HepG2 (cell line): ENCODE measurements around the gene LRRC45. TPM values are rescaled to one million over a fixed set of nuclear protein-coding genes. Genes with fewer than 3 reads are reported as not detected.

ENCODE experiments used
- ATF7-NPFF ChIP-seq: sonication (generic); formaldehyde crosslinking; IDR thresholded peaks from 2 replicates; pipeline ENCODE4 v1.8.1; 2023; ENCODE audit warnings: mild to moderate bottlenecking, low read depth, missing genetic modification reagents, moderate library complexity
- EZH2 ChIP-seq: conservative IDR thresholded peaks from 2 replicates; pipeline ENCODE4 v1.6.1; 2012; ENCODE audit warnings: mild to moderate bottlenecking, low read depth, low read length, moderate library complexity
- FOXJ3 ChIP-seq: sonication (generic); formaldehyde crosslinking; IDR thresholded peaks from 2 replicates; pipeline ENCODE4 v1.4.0; 2020; ENCODE audit warnings: missing genetic modification reagents, mild to moderate bottlenecking, borderline replicate concordance
- KDM3A ChIP-seq: IDR thresholded peaks from 2 replicates; pipeline ENCODE4 v1.6.1; 2018; ENCODE audit warnings: low read depth, missing compliant biosample characterization
- KLF16 ChIP-seq, 2 experiments: sonication (generic) in 1 of 2; formaldehyde crosslinking in 1 of 2; IDR thresholded peaks; 2 replicates each; pipeline versions ENCODE4 v1.6.1 to v1.8.0; 2016 to 2023; ENCODE audit warnings: missing genetic modification reagents in 2 of 2, missing compliant biosample characterization in 1 of 2
- REXO4 ChIP-seq: sonication (generic); formaldehyde crosslinking; IDR thresholded peaks from 2 replicates; pipeline ENCODE4 v1.8.0; 2022; ENCODE audit warnings: missing genetic modification reagents, mild to moderate bottlenecking, borderline replicate concordance
- THYN1 ChIP-seq: sonication (generic); formaldehyde crosslinking; IDR thresholded peaks from 2 replicates; pipeline ENCODE4 v1.8.1; 2023; ENCODE audit warnings: low read depth, mild to moderate bottlenecking, moderate library complexity, missing genetic modification reagents, borderline replicate concordance
- ZFP41 ChIP-seq: sonication (generic); formaldehyde crosslinking; IDR thresholded peaks from 2 replicates; pipeline ENCODE4 v1.4.0; 2020; ENCODE audit warnings: mild to moderate bottlenecking, missing genetic modification reagents, borderline replicate concordance
- ZFYVE20 ChIP-seq: sonication (generic); formaldehyde crosslinking; IDR thresholded peaks from 2 replicates; pipeline ENCODE4 v1.8.0; 2023; ENCODE audit warnings: low read depth, mild to moderate bottlenecking, moderate library complexity, missing genetic modification reagents, borderline replicate concordance
- ZKSCAN5 ChIP-seq: sonication (generic); formaldehyde crosslinking; IDR thresholded peaks from 2 replicates; pipeline ENCODE4 v1.5.1; 2020; ENCODE audit warnings: mild to moderate bottlenecking, missing genetic modification reagents
- ZNF260 ChIP-seq: sonication (generic); formaldehyde crosslinking; IDR thresholded peaks from 2 replicates; pipeline ENCODE4 v1.4.0; 2020; ENCODE audit warnings: missing genetic modification reagents, low read depth, mild to moderate bottlenecking, borderline replicate concordance
- ZNF468 ChIP-seq: sonication (generic); formaldehyde crosslinking; IDR thresholded peaks from 2 replicates; pipeline ENCODE4 v1.8.0; 2022; ENCODE audit warnings: mild to moderate bottlenecking, moderate library complexity, missing genetic modification reagents
- ZNF563 ChIP-seq: sonication (generic); formaldehyde crosslinking; IDR thresholded peaks from 2 replicates; pipeline ENCODE4 v1.8.0; 2022; ENCODE audit warnings: mild to moderate bottlenecking, moderate library complexity, missing genetic modification reagents
- ZNF788 ChIP-seq: sonication (generic); formaldehyde crosslinking; IDR thresholded peaks from 2 replicates; pipeline ENCODE4 v1.5.0; 2020; ENCODE audit warnings: mild to moderate bottlenecking, missing genetic modification reagents, borderline replicate concordance
- polyA plus RNA-seq, 8 experiments: library from polyadenylated mRNA; depleted of rRNA in 3 of 8; stranded (reverse) in 7 of 8; unstranded in 1 of 8; fragments of >200 nt; fragmentation: Illumina TruSeq in 4 of 8; extraction: Trizol in 4 of 8; gene quantifications; 2 replicates each; pipeline versions ENCODE4 v1.2.1 to v1.2.3, GENCODE V29; 2011 to 2016; ENCODE audit warnings: low read depth in 4 of 8, missing spikeins in 1 of 8, mixed read lengths in 1 of 8; ENCODE audit not compliant: insufficient read depth in 1 of 8
- total RNA-seq, 5 experiments: library from RNA; depleted of rRNA; stranded (reverse); fragments of >200 nt; fragmentation: Illumina TruSeq; extraction: Trizol; gene quantifications; 2 replicates each; pipeline ENCODE4 v1.2.3, GENCODE V29; 2016; ENCODE audit warnings: low read depth in 1 of 5
- TF ChIP-seq, protein P1 (sequence below): sonication (generic); formaldehyde crosslinking; IDR thresholded peaks from 2 replicates; pipeline ENCODE4 v1.5.0; 2020; ENCODE audit warnings: mild to moderate bottlenecking, low read depth, missing genetic modification reagents, borderline replicate concordance
- TF ChIP-seq, protein P2 (sequence below): IDR thresholded peaks from 2 replicates; pipeline ENCODE4 v1.6.1; 2016; ENCODE audit warnings: missing genetic modification reagents, missing compliant biosample characterization
- TF ChIP-seq, protein P3 (sequence below): sonication (generic); formaldehyde crosslinking; IDR thresholded peaks from 2 replicates; pipeline ENCODE4 v1.5.0; 2020; ENCODE audit warnings: missing genetic modification reagents
- TF ChIP-seq, protein P4 (sequence below): sonication (generic); formaldehyde crosslinking; IDR thresholded peaks from 2 replicates; pipeline ENCODE4 v1.4.0; 2020; ENCODE audit warnings: missing genetic modification reagents, mild to moderate bottlenecking, borderline replicate concordance
- TF ChIP-seq, protein P5 (sequence below): sonication (generic); formaldehyde crosslinking; IDR thresholded peaks from 2 replicates; pipeline ENCODE4 v1.8.0; 2022; ENCODE audit warnings: missing genetic modification reagents, mild to moderate bottlenecking, moderate library complexity, borderline replicate concordance

Gene LRRC45
- total and polyA plus RNA-seq, 2 of the 13 experiments (the other 11 are each of a cell fraction or from before 2014, with no cell fraction given) = 11.6 to 48.1 TPM

DNA sequence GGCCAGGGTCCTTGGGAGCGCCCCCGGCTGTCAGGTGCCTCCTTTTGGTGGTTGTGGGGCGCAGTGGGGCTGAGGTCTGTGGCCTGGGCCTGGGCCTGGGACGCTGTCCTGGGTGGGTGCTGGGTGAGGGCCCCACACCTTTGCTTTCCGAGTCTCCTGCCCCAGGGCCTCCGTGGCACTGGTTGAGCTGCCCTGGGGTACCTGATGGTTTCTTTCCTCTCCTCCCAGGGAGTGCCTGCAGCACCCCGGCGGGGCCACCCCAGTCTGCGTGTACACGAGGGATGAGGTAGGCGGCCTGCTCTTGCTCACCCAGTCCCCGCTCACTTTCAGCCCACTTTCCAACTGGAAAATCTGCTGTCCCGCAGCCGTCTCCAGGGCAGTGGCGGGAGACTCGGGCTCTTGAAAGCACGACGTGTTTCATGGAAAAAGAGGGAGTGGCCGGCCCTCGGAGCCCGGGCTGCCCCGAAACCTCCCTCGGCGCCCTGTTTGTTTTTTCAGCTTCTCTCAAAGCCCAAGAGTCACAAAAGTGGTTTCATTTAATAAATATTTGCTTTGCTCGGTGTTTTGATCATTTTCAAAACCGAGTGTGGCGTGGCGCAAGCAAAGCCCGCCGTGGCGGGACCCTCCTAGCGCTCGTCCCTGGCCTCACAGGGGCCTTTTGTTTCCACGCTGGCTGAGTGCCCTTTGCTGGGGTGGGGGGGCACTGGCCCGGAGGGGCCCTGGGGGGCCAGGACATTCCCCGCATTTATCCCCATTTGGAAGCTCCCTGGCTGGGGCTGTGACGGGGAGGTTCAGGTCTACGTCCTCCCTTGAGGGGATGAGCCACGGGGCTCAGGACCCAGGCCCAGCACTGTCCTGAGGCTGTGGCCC, 28.3 kb upstream of the LRRC45 start (continued):
- TF ChIP-seq ZNF260 (CRISPR knock-in tag) (no peak), ZNF788 (CRISPR knock-in tag) (no peak; the same call in 1 of the 2 replicates), ZFP41 (no peak; the same call in 1 of the 2 replicates), ZKSCAN5 (CRISPR knock-in tag) (no peak), ZFYVE20 (no peak), FOXJ3 (peak; percentile 90; the same call in 1 of the 2 replicates), THYN1 (CRISPR knock-in tag) (no peak), EZH2 (no peak), REXO4 (CRISPR knock-in tag) (no peak), KLF16 (CRISPR knock-in tag; IDR thresholded peaks at IDR 0.05) (peak in 1 of 2 experiments; percentile 49; a peak in 1 of 4 replicates), ZNF468 (CRISPR knock-in tag) (no peak; the same call in 1 of the 2 replicates), KDM3A (CRISPR knock-in tag) (no peak), ZNF563 (CRISPR knock-in tag) (no peak), ATF7-NPFF (CRISPR knock-in tag) (no peak)
- TF ChIP-seq, protein P1, sequence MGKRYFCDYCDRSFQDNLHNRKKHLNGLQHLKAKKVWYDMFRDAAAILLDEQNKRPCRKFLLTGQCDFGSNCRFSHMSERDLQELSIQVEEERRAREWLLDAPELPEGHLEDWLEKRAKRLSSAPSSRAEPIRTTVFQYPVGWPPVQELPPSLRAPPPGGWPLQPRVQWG (CRISPR knock-in tag) = no peak
- TF ChIP-seq, protein P2, sequence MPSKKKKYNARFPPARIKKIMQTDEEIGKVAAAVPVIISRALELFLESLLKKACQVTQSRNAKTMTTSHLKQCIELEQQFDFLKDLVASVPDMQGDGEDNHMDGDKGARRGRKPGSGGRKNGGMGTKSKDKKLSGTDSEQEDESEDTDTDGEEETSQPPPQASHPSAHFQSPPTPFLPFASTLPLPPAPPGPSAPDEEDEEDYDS (CRISPR knock-in tag) = peak; percentile 57; the same call in 1 of the 2 replicates
- TF ChIP-seq, protein P3, sequence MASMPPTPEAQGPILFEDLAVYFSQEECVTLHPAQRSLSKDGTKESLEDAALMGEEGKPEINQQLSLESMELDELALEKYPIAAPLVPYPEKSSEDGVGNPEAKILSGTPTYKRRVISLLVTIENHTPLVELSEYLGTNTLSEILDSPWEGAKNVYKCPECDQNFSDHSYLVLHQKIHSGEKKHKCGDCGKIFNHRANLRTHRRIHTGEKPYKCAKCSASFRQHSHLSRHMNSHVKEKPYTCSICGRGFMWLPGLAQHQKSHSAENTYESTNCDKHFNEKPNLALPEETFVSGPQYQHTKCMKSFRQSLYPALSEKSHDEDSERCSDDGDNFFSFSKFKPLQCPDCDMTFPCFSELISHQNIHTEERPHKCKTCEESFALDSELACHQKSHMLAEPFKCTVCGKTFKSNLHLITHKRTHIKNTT (CRISPR knock-in tag) = no peak
- TF ChIP-seq, protein P4, sequence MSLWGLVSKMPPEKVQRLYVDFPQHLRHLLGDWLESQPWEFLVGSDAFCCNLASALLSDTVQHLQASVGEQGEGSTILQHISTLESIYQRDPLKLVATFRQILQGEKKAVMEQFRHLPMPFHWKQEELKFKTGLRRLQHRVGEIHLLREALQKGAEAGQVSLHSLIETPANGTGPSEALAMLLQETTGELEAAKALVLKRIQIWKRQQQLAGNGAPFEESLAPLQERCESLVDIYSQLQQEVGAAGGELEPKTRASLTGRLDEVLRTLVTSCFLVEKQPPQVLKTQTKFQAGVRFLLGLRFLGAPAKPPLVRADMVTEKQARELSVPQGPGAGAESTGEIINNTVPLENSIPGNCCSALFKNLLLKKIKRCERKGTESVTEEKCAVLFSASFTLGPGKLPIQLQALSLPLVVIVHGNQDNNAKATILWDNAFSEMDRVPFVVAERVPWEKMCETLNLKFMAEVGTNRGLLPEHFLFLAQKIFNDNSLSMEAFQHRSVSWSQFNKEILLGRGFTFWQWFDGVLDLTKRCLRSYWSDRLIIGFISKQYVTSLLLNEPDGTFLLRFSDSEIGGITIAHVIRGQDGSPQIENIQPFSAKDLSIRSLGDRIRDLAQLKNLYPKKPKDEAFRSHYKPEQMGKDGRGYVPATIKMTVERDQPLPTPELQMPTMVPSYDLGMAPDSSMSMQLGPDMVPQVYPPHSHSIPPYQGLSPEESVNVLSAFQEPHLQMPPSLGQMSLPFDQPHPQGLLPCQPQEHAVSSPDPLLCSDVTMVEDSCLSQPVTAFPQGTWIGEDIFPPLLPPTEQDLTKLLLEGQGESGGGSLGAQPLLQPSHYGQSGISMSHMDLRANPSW (CRISPR knock-in tag) = no peak; the same call in 1 of the 2 replicates
- TF ChIP-seq, protein P5, sequence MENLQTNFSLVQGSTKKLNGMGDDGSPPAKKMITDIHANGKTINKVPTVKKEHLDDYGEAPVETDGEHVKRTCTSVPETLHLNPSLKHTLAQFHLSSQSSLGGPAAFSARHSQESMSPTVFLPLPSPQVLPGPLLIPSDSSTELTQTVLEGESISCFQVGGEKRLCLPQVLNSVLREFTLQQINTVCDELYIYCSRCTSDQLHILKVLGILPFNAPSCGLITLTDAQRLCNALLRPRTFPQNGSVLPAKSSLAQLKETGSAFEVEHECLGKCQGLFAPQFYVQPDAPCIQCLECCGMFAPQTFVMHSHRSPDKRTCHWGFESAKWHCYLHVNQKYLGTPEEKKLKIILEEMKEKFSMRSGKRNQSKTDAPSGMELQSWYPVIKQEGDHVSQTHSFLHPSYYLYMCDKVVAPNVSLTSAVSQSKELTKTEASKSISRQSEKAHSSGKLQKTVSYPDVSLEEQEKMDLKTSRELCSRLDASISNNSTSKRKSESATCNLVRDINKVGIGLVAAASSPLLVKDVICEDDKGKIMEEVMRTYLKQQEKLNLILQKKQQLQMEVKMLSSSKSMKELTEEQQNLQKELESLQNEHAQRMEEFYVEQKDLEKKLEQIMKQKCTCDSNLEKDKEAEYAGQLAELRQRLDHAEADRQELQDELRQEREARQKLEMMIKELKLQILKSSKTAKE = peak; percentile 74; the same call in 1 of the 2 replicates
